UCSD-AML1 (cell line): ENCODE data around the gene INSIG1.

Experiments used
- DNase-seq: peaks from one replicate; lab custom pipeline; 2025; ENCODE audit not compliant: unreplicated experiment; lab: John Stamatoyannopoulos, UW

The INSIG1 gene

DNA sequence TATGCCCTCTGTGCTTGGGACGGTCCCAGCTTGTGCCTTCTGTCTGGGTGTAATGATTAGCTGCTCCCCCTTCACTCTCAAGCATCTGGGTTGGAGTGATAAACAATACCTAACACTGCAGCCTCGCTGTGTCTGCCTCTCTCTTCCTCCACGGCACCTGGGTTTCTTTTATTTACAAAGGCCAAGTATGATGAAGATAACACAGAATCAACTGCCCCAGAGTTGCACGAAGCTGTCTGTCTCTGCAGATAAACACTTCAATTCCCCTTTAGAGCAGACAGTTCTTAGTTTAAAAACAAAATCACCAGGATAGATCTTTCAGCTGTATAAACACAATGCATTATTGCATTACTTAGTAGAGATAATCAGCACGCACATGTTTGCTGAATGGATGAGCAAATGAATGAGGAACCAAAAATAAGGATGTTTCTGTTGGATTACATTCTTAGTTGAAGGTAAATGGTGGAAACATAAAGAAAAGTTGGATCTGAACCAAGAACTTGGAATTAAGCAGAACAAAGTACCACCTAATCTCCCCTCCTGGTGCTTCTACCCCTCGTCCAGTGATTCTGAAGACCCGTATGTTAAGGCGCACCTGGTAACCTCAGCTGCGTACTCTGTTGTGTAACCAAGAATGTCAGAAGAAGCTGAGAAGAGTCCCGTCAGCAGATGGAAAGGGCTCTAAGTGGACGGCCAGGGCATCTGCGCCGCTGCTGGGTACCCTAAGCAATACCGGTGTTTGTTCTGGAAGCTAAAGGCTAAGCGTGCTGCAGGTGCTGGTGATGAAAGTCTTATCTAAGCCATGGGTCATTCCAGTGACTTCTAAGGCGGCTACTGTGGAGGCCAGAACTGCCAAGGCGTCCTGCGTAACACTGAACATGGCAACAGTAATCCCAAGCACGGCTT, 26.6 kb downstream of the INSIG1 start:
- no peak for DNase-seq

DNA sequence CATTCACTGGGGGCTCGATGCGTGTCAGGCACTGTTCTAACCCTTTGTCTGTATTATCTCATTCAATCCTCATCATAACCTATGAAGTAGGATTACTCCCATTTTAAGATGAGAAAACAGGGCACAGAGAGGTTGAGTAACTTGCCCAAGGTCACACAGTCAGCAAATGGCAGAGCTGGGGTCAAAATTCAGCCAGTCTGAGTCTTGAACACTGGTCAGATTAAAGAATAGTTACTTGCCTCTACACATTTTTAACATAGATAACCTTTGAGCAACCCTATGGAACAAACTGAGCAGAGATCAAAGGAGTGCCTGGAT, 27.2 kb downstream of the INSIG1 start:
- DNase-seq, result no peak

- DNase-seq, result no peak
Observed at GRCh38 chr7:155326385-155326784, 28.7 kb downstream of the INSIG1 start.

DNA sequence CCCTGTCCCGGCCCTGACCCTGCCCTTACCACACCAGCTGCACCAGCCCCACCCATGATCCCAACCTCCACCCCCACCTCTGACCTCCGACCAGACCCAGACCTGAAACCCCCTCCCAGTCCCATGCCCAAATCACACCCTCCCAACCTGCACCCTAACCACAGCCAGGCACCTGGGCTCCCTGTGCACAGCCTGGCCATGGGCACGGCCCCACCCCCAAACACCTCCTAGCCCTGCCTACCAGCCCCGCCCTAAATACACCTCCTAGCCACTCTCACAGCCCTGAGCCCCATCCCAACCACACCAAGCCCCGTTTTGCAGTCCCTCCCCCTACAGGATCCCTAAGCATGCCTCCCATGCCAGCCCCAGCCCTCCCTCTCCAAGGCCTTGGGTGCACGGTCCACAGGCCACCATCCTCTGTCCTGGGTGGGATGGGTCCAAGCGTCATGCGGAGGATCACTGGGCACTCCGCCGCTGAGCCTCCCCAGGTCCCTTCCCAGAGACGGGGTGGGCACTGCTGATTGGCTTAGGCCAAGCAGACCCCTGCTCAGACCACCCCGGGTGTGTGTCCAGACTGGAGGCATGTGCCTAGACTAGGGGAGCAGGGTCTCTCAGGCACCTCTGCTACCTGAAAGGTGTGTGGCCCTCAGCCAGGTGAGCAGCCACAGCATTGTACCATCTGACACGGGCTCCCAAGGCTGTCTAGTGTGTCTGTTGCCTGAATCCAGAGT, 30.1 kb downstream of the INSIG1 start:
- DNase-seq, result no peak

DNA sequence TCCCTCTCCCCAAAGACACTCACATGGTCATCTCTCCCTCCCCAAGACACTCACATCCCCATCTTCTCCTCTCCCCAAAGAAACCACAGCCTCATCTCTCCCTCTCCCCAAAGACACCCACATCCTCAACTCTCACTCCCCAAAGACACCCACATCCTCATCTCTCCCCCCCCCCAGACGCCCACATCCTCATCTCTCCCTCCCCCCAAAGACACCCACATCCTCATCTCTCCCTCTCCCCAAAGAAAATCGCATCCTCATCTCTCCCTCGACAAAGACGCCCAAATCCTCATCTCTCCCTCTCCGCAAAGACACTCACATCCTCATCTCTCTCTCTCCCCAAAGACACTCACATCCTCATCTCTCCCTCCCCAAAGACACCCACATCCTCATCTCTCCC, 31.5 kb downstream of the INSIG1 start:
- no peak for DNase-seq

- DNase-seq, result no peak
Observed at GRCh38 chr7:155331396-155331795, 33.7 kb downstream of the INSIG1 start.

DNA sequence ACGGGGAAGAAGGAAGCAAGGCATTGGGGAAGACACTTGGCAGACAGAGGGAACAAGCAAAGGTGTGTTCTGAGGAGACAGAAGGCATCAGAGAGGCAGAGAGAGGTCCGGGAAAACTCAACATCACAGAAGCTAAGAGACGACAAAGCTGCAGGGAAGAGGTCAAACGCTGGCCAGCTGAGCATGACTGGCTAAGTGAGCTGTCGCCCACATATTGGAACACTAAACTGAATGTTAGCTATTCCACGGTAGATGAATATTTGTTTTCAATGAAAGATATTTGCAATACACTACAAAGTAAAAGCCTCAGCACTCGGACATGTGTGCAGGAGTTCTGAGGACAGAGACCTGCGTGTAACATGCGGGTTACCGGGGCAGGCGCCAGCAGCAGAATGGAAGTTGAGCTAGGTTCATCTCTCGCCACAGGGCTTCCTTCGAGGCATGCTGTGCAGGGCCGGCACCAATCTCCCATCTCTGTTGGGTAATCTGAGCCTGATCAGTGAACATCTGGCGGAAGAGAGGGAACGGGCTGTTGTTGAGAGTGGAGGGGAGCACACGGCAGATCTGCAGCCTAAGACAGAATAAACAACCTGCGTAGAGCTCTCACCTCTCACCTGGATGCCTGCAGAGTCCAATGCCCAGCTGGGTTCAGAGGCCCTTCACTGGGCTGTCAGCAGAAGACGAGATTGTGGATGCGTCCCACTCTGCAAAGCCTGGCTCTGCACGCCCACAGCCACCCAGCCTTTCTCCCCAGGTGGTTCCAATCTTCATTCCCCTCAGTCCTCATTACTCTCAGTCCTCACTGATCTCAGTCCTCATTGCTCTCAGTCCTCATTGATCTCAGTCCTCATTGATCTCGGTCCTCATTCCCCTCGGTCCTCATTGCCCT, 35.9 kb downstream of the INSIG1 start:
- DNase-seq, result no peak

DNA sequence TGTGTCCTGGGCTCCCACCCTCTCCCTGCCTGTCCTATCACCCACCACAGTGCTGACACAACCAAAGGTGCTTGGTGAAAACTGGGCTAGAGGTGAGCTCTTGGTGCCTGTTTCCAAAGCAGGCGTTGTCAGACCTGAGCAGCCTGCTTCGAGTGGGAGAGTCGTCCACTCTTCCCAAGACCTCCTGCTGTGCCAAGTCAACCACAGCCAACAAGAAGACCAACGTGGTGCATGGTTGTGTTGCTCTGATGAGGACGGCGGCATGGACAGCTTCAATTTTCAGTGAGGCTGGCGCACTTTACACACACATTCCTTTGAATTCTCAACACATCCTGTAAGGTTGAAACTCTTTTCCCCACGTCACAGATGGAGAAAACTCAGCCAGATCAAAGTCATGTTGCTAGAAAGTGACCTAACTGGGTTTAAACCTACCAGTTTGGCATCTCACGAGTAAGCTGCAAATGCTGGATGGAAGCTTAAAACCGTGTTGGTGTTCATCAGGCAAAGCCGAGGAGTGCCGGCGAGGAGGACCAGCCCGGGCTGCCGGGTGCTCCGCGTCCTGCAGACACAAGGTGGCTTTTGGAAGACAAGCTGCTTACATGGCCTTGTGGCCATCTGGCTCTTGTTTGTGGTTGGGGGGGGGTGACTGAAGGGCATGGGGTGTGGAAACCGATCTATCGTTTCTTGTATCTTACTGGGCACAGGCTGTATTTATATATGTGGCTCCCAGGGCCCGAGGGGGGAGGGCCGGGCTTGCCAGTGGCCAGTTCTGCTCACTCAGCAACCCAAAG, 39.3 kb downstream of the INSIG1 start:
- no peak for DNase-seq

DNA sequence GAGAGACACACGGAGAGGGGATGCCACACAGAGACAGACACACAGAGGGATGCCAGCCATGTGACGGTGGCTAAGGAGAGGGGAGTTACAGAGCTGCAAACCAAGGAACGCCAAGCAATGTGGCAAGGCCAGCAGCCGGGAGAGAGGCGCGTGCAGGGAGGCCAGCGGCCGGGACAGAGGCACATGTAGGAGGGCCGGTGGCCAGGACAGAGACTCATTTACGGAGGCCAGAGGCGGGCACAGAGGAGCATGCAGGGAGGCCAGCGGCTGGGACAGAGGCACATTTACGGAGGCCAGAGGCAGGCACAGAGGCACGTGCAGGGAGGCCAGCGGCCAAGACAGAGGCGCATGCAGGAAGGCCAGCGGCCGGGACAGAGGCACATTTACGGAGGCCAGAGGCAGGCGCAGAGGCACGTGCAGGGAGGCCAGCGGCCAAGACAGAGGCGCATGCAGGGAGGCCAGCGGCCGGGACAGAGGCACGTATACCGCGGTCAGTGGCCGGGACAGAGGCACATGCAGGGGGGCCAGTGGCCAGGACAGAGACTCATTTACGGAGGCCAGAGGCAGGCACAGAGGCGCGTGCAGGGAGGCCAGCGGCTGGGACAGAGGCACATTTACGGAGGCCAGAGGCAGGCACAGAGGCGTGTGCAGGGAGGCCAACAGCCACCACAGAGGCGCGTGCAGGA, 40.4 kb downstream of the INSIG1 start:
- no peak for DNase-seq

DNA sequence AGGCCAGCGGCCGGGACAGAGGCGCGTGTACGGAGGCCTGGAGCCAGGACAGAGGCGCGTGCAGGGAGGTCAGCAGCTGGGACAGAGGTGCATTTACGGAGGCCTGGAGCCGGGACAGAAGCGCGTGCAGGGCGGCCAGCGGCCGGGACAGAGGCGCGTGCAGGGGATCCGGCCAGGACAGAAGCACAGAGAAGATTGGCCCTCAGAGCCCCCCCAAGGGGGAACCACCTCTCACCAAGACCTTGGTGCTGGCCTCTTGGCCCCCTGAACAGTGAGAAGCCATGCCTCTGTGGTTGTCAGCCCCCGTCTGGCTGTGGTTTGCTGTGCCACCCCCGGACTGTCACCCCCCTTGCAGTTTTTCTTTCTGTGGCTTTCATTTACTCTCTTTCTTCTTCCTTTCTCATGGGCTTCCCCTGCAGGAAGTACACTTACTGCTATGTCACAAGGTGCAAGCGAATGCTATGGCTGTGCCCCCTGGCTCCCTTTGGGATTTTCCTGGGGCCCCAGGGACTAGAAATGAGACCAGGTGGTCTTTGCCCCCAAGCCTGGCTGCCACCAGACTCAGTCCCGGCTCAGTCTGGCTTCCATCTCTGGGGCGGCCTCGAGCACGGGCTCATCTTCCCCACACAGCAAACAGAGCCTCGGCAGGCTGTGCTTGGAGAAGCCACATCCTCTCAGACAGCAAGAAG, 41.1 kb downstream of the INSIG1 start:
- DNase-seq, result no peak

DNA sequence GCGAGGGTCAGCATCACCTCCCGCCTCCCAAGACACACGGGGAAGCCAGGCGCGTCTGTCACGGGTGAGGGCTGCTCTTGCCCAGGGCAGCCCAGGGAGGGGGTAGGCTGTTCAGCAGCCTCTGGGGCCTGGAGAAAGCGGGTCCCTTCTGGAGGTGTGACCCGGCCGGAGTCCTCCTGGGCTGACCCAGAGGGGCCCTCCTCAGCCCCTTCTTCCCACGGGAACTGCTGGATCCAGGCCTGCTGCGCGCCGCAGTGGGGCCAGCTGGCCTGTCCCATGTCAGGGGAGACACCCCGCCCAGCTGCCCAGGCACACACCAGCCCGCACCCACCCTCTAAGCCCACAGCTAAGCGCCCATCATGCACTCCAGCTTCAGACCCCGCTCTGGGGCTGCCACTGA, 41.8 kb downstream of the INSIG1 start:
- no peak for DNase-seq

DNA sequence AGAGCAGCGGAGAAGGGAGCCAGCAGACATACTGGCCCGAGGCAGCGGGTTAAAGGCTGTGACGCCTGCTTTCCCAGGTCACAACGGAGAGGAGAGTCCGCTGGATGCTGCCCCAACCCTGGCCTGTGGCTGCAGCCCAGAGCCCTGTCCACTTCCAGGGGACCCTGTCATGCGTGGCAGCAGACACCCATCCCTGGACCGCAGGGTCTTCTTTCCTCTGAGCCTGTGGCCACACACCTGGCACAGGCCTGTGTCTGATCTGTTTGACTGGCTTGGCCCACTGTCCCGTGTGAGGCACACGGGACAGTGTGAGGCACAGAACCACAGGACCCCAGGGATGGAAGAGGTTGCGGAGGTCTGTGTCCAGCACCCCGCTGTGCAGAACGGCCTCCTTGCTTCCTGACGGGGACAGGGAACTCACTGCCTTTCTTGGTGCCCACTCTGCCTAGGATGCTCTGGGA, 42.4 kb downstream of the INSIG1 start:
- no peak for DNase-seq

- no peak for DNase-seq
Observed at GRCh38 chr7:155340721-155341120, 43.0 kb downstream of the INSIG1 start.

GRCh38 chr7:155341463-155341983, 43.8 kb downstream of the INSIG1 start:
- DNase-seq, result no peak

DNA sequence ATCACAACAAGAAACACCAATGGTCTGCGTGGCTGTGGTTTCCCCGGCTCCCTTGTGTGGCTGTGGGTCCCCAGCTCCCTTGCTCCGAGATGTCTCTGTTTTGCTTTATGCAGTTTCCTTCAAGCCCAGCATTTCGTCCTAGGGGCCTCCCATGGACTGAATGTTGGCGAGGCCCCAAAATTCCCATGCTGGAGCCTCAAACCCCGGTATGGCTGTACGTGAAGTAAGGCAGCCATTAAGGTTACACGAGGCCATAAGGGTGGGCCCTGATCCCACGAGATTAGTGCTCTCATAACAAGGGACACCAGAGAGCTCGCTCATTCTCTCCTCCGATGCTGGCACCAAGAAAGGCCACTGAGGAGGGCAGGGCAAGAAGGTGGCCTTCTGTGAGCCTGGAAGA, 44.6 kb downstream of the INSIG1 start:
- DNase-seq, result no peak

GRCh38 chr7:155343150-155343549, 45.5 kb downstream of the INSIG1 start:
- no peak for DNase-seq

- no peak for DNase-seq
Observed at GRCh38 chr7:155343661-155344121, 46.0 kb downstream of the INSIG1 start.

DNA sequence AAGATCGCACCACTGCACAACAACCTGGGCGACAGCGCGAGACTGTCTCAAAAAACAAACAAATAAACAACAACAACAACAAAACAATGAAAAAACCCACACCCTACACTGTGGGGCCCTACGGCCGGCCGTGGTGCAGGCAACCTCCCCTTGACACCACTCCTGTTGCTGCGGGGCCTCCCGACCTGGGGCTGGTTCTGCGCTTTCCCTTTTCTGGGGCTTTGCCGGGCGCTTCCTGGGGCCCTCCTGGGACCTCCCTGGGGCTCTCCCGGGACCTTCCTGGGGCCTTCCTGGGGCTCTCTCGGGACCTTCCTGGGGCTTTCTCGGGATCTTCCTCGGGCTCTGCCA, 46.6 kb downstream of the INSIG1 start:
- no peak for DNase-seq
